H1 (cell line): ENCODE results near the gene TRABD2A. TPM values are rescaled to one million over a fixed set of nuclear protein-coding genes. Genes with fewer than 3 reads are reported as not detected.

Experiments used
- CTCF ChIA-PET: fragments of 300-600 bp; sonication (Branson Sonifier 250); formaldehyde crosslinking; loops from one replicate; lab custom pipeline; 2021; ENCODE audit not compliant: partially characterized antibody; lab: Charles Lee
- POLR2A ChIA-PET: fragments of 300-600 bp; sonication (Branson Sonifier 250); formaldehyde crosslinking; loops from one replicate; lab custom pipeline; 2021; ENCODE audit warnings: inconsistent platforms; ENCODE audit not compliant: partially characterized antibody; lab: Charles Lee
- DNase-seq, 2 experiments: peaks; one replicate each; pipeline versions ENCODE4 v3.0.0 to v3.0.0-alpha.2; 2010 to 2022; ENCODE audit warnings: low spot score in 2 of 2, low read depth in 1 of 2, mixed read lengths in 1 of 2
- FAIRE-seq: peaks from 2 replicates; lab custom pipeline; 2011; peaks lifted over from hg19 to GRCh38; lab: Jason Lieb, UNC
- H2AFZ ChIP-seq: 2 replicates; pipeline ENCODE4 v1.8.1; 2012; ENCODE audit warnings: low read length, inconsistent platforms
- H2AK5ac ChIP-seq: 2 replicates; pipeline ENCODE4 v1.6.1; 2013; ENCODE audit warnings: low read depth, low read length
- H2BK120ac ChIP-seq: replicated peaks from 2 replicates; pipeline ENCODE3; 2013; ENCODE audit warnings: low read depth, low read length, inconsistent platforms
- H2BK12ac ChIP-seq: 2 replicates; pipeline ENCODE4 v1.6.1; 2013; ENCODE audit warnings: low read depth, low read length
- H2BK15ac ChIP-seq: 2 replicates; pipeline ENCODE4 v1.6.1; 2013; ENCODE audit warnings: low read length
- H2BK20ac ChIP-seq: 2 replicates; pipeline ENCODE4 v1.6.1; 2013; ENCODE audit warnings: low read length
- H2BK5ac ChIP-seq: 2 replicates; pipeline ENCODE4 v1.6.1; 2013; ENCODE audit warnings: low read depth, low read length
- H3K14ac ChIP-seq: 2 replicates; pipeline ENCODE4 v1.6.1; 2013; ENCODE audit warnings: inconsistent platforms; ENCODE audit not compliant: insufficient read length
- H3K18ac ChIP-seq: 2 replicates; pipeline ENCODE4 v1.6.1; 2013; ENCODE audit warnings: low read length; ENCODE audit errors: extremely low read depth
- H3K23ac ChIP-seq: 2 replicates; pipeline ENCODE4 v1.6.1; 2013; ENCODE audit warnings: inconsistent platforms; ENCODE audit not compliant: insufficient read length
- H3K23me2 ChIP-seq: 2 replicates; pipeline ENCODE4 v1.6.1; 2013; ENCODE audit warnings: low read depth, low read length
- H3K27ac ChIP-seq: 2 replicates; pipeline ENCODE4 v1.6.1; 2011; ENCODE audit warnings: low read depth, low read length, inconsistent platforms
- H3K27me3 ChIP-seq, 4 experiments: replicated peaks in 1 of 4; 1 replicate in 1 of 4; 2 replicates in 3 of 4; pipeline versions ENCODE4 v1.6.1 to v1.8.1; 2011 to 2013; ENCODE audit warnings: low read length in 3 of 4, mild to moderate bottlenecking in 3 of 4, inconsistent platforms in 2 of 4, mixed read lengths in 2 of 4, moderate library complexity in 1 of 4; ENCODE audit not compliant: control insufficient read depth in 3 of 4, insufficient read depth in 3 of 4; ENCODE audit errors: extremely low read depth in 1 of 4
- H3K36me3 ChIP-seq, 4 experiments: 2 replicates each; pipeline versions ENCODE4 v1.6.1 to v1.8.1; 2011 to 2013; ENCODE audit warnings: mild to moderate bottlenecking in 4 of 4, low read length in 3 of 4, moderate library complexity in 2 of 4, control low read depth in 1 of 4, inconsistent platforms in 1 of 4; ENCODE audit not compliant: insufficient read depth in 4 of 4, control insufficient read depth in 2 of 4
- H3K4ac ChIP-seq: replicated peaks from 2 replicates; pipeline ENCODE3; 2013; ENCODE audit warnings: low read length, low read depth, mixed read lengths, inconsistent platforms; ENCODE audit not compliant: insufficient read length
- H3K4me1 ChIP-seq, 4 experiments: replicated peaks in 1 of 4; 1 replicate in 1 of 4; 2 replicates in 3 of 4; pipeline versions ENCODE4 v1.6.1 to v1.8.1; 2011 to 2013; ENCODE audit warnings: low read length in 3 of 4, inconsistent platforms in 2 of 4, mixed read lengths in 1 of 4; ENCODE audit not compliant: insufficient read depth in 4 of 4, control insufficient read depth in 3 of 4
- H3K4me2 ChIP-seq, 2 experiments: 2 replicates each; pipeline versions ENCODE4 v1.6.1 to v1.8.1; 2011 to 2013; ENCODE audit warnings: low read depth in 2 of 2, low read length in 2 of 2, control low read depth in 1 of 2, inconsistent platforms in 1 of 2, mild to moderate bottlenecking in 1 of 2; ENCODE audit not compliant: insufficient read depth in 1 of 2
- H3K4me3 ChIP-seq, 4 experiments: fragments of 200-600, 300-600 bp in 1 of 4; sonication (generic), shearing (Covaris generic), sonication (Bioruptor Twin) in 1 of 4; 2 replicates each; pipeline versions ENCODE4 v1.5.1 to v1.8.1; 2011 to 2016; ENCODE audit warnings: low read length in 4 of 4, low read depth in 3 of 4, control low read depth in 2 of 4, inconsistent platforms in 2 of 4, mild to moderate bottlenecking in 2 of 4, mixed read lengths in 1 of 4, moderate library complexity in 1 of 4; ENCODE audit not compliant: insufficient read depth in 2 of 4; ENCODE audit errors: extremely low read depth in 1 of 4
- H3K56ac ChIP-seq: replicated peaks from 2 replicates; pipeline ENCODE3; 2013; ENCODE audit warnings: low read depth, mild to moderate bottlenecking, mixed read lengths, low read length, inconsistent platforms; ENCODE audit not compliant: insufficient read length
- H3K79me1 ChIP-seq: 2 replicates; pipeline ENCODE4 v1.6.1; 2013; ENCODE audit warnings: low read depth, low read length, control low read depth
- H3K79me2 ChIP-seq, 2 experiments: 2 replicates each; pipeline versions ENCODE4 v1.6.1 to v1.8.1; 2012 to 2013; ENCODE audit warnings: low read length in 2 of 2, mild to moderate bottlenecking in 2 of 2, inconsistent platforms in 1 of 2; ENCODE audit not compliant: insufficient read depth in 2 of 2, control insufficient read depth in 1 of 2
- H3K9ac ChIP-seq, 4 experiments: replicated peaks in 1 of 4; 1 replicate in 1 of 4; 2 replicates in 3 of 4; pipeline versions ENCODE4 v1.6.1 to v1.8.1; 2011 to 2013; ENCODE audit warnings: low read depth in 3 of 4, low read length in 3 of 4, control low read depth in 2 of 4, mild to moderate bottlenecking in 2 of 4, moderate library complexity in 2 of 4, inconsistent platforms in 1 of 4; ENCODE audit errors: extremely low read depth in 1 of 4
- H3K9me3 ChIP-seq, 2 experiments: 2 replicates each; pipeline versions ENCODE4 v1.6.1 to v1.8.1; 2012 to 2013; ENCODE audit warnings: mild to moderate bottlenecking in 2 of 2, moderate library complexity in 2 of 2, control low read depth in 1 of 2, inconsistent platforms in 1 of 2, low read depth in 1 of 2, low read length in 1 of 2, mixed read lengths in 1 of 2; ENCODE audit not compliant: insufficient read depth in 2 of 2
- H4K20me1 ChIP-seq, 2 experiments: replicated peaks in 1 of 2; 2 replicates each; pipeline versions ENCODE3 to v1.8.1; 2011 to 2013; ENCODE audit warnings: inconsistent platforms in 2 of 2, low read length in 2 of 2, mild to moderate bottlenecking in 1 of 2; ENCODE audit not compliant: insufficient read depth in 2 of 2, control insufficient read depth in 1 of 2
- H4K5ac ChIP-seq: 2 replicates; pipeline ENCODE4 v1.6.1; 2013; ENCODE audit warnings: low read length, low read depth, mixed read lengths, inconsistent platforms; ENCODE audit not compliant: insufficient read length
- H4K8ac ChIP-seq: 2 replicates; pipeline ENCODE4 v1.8.0; 2013; ENCODE audit warnings: mild to moderate bottlenecking, moderate library complexity, low read length, inconsistent platforms; ENCODE audit not compliant: insufficient read depth; ENCODE audit errors: extremely low read depth
- H4K91ac ChIP-seq: replicated peaks from 2 replicates; pipeline ENCODE3; 2013; ENCODE audit warnings: low read length, mixed read lengths, inconsistent platforms; ENCODE audit not compliant: insufficient read length
- CHD2 ChIP-seq: IDR thresholded peaks from 2 replicates; pipeline ENCODE4 v1.6.1; 2012; ENCODE audit warnings: low read length, improper control_type of control experiment
- CTBP2 ChIP-seq: IDR thresholded peaks from 2 replicates; pipeline ENCODE4 v1.7.0; 2011; ENCODE audit warnings: borderline replicate concordance, mild to moderate bottlenecking, moderate library complexity, mixed read lengths, low read length; ENCODE audit not compliant: insufficient read depth, insufficient read length
- CTCF ChIP-seq, 3 experiments: IDR thresholded peaks; 1 replicate in 2 of 3; 2 replicates in 1 of 3; pipeline versions ENCODE4 v1.5.1 to v1.6.1; 2011; ENCODE audit warnings: low read length in 3 of 3, mild to moderate bottlenecking in 3 of 3, inconsistent platforms in 2 of 3, low read depth in 1 of 3, moderate library complexity in 1 of 3; ENCODE audit not compliant: insufficient read depth in 1 of 3; ENCODE audit errors: control extremely low read depth in 1 of 3
- FOSL1 ChIP-seq: IDR thresholded peaks from 2 replicates; pipeline ENCODE4 v1.6.1; 2011; ENCODE audit warnings: mild to moderate bottlenecking, low read depth, low read length, moderate library complexity; ENCODE audit not compliant: insufficient read depth
- NANOG ChIP-seq: IDR thresholded peaks from 2 replicates; pipeline ENCODE4 v1.6.1; 2011; ENCODE audit warnings: low read length, low read depth, mild to moderate bottlenecking, inconsistent platforms; ENCODE audit not compliant: insufficient read depth, poor library complexity, severe bottlenecking
- NRF1 ChIP-seq: IDR thresholded peaks from 2 replicates; pipeline ENCODE4 v1.6.1; 2011; ENCODE audit warnings: mild to moderate bottlenecking, low read depth, low read length, improper control_type of control experiment
- RAD21 ChIP-seq, 2 experiments: IDR thresholded peaks in 1 of 2; conservative IDR thresholded peaks in 1 of 2; 2 replicates each; pipeline ENCODE4 v1.6.1; 2011; ENCODE audit warnings: low read depth in 2 of 2, low read length in 2 of 2, improper control_type of control experiment in 1 of 2, inconsistent platforms in 1 of 2, mild to moderate bottlenecking in 1 of 2, moderate library complexity in 1 of 2
- RBBP5 ChIP-seq: IDR thresholded peaks from 2 replicates; pipeline ENCODE4 v1.7.1; 2012; ENCODE audit warnings: low read depth, mild to moderate bottlenecking, inconsistent platforms, low read length, moderate library complexity, borderline replicate concordance
- RNF2 ChIP-seq: fragments of 200-900, 300-1000 bp; sonication (generic); IDR thresholded peaks from 2 replicates; pipeline ENCODE4 v1.7.1; 2016; ENCODE audit warnings: borderline replicate concordance, low read depth, mild to moderate bottlenecking, antibody characterized with exemption, low read length; ENCODE audit not compliant: poor library complexity, severe bottlenecking; ENCODE audit errors: missing control alignments
- SIRT6 ChIP-seq: IDR thresholded peaks from one replicate; pipeline ENCODE4 v1.7.1; 2012; ENCODE audit warnings: low read length, inconsistent platforms
- WGBS, 2 experiments: shearing (Covaris generic) in 1 of 2; methylation state at CpG; one replicate each; pipeline versions ENCODE4 v1.1.6 to v1.1.7; 2013 to 2015; ENCODE audit warnings: low lambda C conversion rate in 2 of 2, mixed read lengths in 2 of 2, inconsistent platforms in 1 of 2, low coverage in 1 of 2, missing lambda C conversion rate in 1 of 2; ENCODE audit not compliant: insufficient replicate concordance in 2 of 2, insufficient coverage in 1 of 2, insufficient read length in 1 of 2; ENCODE audit errors: extremely low coverage in 1 of 2, missing lambda C conversion rate in 1 of 2; 5-methylcytosine and 5-hydroxymethylcytosine counted together
- polyA plus RNA-seq, 7 experiments: library from polyadenylated mRNA; depleted of rRNA in 3 of 7; stranded (reverse) in 5 of 7; unstranded in 2 of 7; fragments of >200 nt in 5 of 7; fragments of 200-250 nt in 2 of 7; gene quantifications; 1 replicate in 5 of 7; 2 replicates in 1 of 7; 4 replicates in 1 of 7; pipeline versions ENCODE4 v1.2.1 to v1.2.3, GENCODE V29; 2011 to 2013; ENCODE audit warnings: missing spikeins in 2 of 7, mixed read lengths in 2 of 7
- total RNA-seq: library from RNA; stranded (reverse); fragmentation: NEBNext Ultra II Directional; extraction: Animal tissue kit (Norgen Biotek cat#: 25700); gene quantifications from 2 replicates; pipeline ENCODE4 v1.2.1, GENCODE V29; 2021

The TRABD2A gene
- total and polyA plus RNA-seq, 2 of the 8 experiments (the other 6 are each of a cell fraction or from before 2014, with no cell fraction given) = 17.3 to 18.6 TPM

GRCh38 chr2:84870306-84870705 lies 10.6 kb downstream of the TRABD2A start:
- Histone ChIP-seq H3K23ac (no peak overlapping the region), H4K5ac (no peak overlapping the region), H3K9me3 (no peaks in the 10 kb centered on the region), H2BK15ac (no peak overlapping the region), H3K4me3 (no peak overlapping the region), H2AK5ac (no peak overlapping the region), H3K14ac (no peak overlapping the region), H2BK120ac (no peak overlapping the region), H2BK12ac (no peak overlapping the region), H3K23me2 (no peaks in the 10 kb centered on the region), H3K56ac (no peak overlapping the region), H3K27me3 (no peaks in the 10 kb centered on the region), H2BK20ac (no peak overlapping the region), H3K79me1 (no peaks in the 10 kb centered on the region; the same call in 1 of the 2 replicates), H2AFZ (no peak overlapping the region), H3K4ac (no peak overlapping the region), H3K9ac (no peak overlapping the region), H3K79me2 (no peaks in the 10 kb centered on the region; a peak in 1 of 4 replicates), H3K4me2 (no peak overlapping the region), H4K91ac (no peak overlapping the region), H4K8ac (no peak overlapping the region), H4K20me1 (no peaks in the 10 kb centered on the region), H3K4me1 (no peaks in the 10 kb centered on the region), H3K27ac (no peak overlapping the region), H3K18ac (no peak overlapping the region), H3K36me3 (no peaks in the 10 kb centered on the region), H2BK5ac (no peak overlapping the region)
- CTCF ChIA-PET = interaction anchor here (0.9 to 3.0 kb wide), 6 partner anchors 8 to 381 kb away, joined by 5 to 13 read pairs (median 8); no protein-coding TSS in a partner anchor
- no peak for FAIRE-seq
- WGBS, 2 experiments = 88% methylated on average over 11 of the region's 11 CpGs; no CpG with 5 or more reads in 1 of the 2 experiments
- POLR2A ChIA-PET = interaction anchor here (1.5 kb wide), 1 partner anchor 12 kb away, joined by 3 read pairs; no protein-coding TSS in a partner anchor
- no peak for DNase-seq
- no peak for TF ChIP-seq SIRT6
- peak; percentile 12 to 17 (median 13); a peak in 3 of 4 replicates for TF ChIP-seq CTCF (IDR thresholded peaks at IDR 0.05; ENCODE audit: control extremely low read depth in 1 of 3, insufficient read depth in 1 of 3, low read depth in 1 of 3, low read length in 3 of 3)
- TF ChIP-seq RNF2 = no peak
- TF ChIP-seq RAD21 (IDR thresholded peaks at IDR 0.05 in 1 of 2, conservative IDR thresholded peaks at IDR 0.05 in 1 of 2; ENCODE audit: low read depth in 2 of 2, low read length in 2 of 2) = peak in 1 of 2 experiments; percentile 10; a peak in 1 of 4 replicates
- TF ChIP-seq RBBP5 = no peak
- TF ChIP-seq CHD2 = no peak
- TF ChIP-seq NRF1 = no peak
- TF ChIP-seq FOSL1 = no peak
- TF ChIP-seq CTBP2 = no peak
- no peak for TF ChIP-seq NANOG
